GM21515 (cell line): ENCODE results near the gene GRAMD2B.

Experiments used
- ATAC-seq: cut with Tn5 transposase; IDR thresholded peaks from one replicate; pipeline ENCODE4 v1.9.1; 2021; ENCODE audit not compliant: unreplicated experiment

Gene GRAMD2B

GRCh38 chr5:126535856-126536545, 112.8 kb downstream of the GRAMD2B start:
- ATAC-seq: no peak

- no peak for ATAC-seq
Measured at GRCh38 chr5:126536874-126537273, 113.7 kb downstream of the GRAMD2B start.

- ATAC-seq: no peak
Measured at GRCh38 chr5:126538579-126538978, 115.4 kb downstream of the GRAMD2B start.

- ATAC-seq: no peak
Measured at GRCh38 chr5:126540631-126541030, 117.4 kb downstream of the GRAMD2B start.

- ATAC-seq: no peak
Measured at GRCh38 chr5:126542441-126542840, 119.2 kb downstream of the GRAMD2B start.

- ATAC-seq: no peak
Measured at GRCh38 chr5:126543009-126543408, 119.8 kb downstream of the GRAMD2B start.

- ATAC-seq: no peak
Measured at GRCh38 chr5:126543660-126544059, 120.5 kb downstream of the GRAMD2B start.
